ENCODE data around the gene GIGYF1.
"Not testable (repeated sequence)": the region's sequence is repeated elsewhere in the genome, so short reads cannot be mapped to it uniquely, and the experiment has no call there.

Gene GIGYF1

DNA sequence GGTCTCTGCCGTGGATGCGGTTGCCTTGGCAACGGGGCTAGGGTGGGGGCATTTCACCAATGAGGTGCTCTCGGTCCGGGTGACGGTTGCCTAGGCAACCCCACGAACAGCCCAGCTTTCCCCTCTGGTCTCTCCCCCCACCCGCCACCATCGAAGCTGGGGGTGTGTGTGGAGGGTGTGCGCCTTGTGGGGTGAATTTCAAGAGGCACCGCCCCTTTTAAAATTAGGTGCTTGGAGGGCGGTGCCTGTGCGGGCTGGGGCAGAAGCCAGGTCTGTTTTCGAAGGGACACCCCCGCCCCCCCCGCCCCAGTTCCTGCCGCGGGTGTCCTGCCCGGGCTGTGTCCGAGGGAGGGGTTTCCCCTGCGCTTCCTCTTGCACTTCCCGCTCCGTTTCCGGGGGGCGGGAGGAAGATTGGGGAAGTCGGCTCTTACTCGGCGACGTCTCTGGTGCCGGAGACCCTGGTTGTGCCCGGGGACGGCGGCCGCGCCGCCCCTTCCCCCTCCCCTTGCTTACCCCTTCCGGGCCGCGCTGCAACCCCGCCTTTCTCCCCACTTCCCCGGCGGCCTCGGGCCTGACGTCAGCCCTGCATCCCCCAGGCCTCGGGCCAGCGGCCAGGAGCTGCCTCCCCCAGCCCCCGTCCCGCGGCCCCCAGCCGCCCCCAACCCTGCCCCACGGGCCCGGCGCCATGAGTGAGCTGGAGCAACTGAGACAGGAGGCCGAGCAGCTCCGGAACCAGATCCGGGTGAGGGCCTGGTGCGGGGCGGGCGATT lies 18.3 kb downstream of the GIGYF1 start:
- peak overlapping the region; percentile 97 for H3K4me3 ChIP-seq (ENCODE audit: low read depth, low read length)
- DNase-seq (ENCODE audit: low read depth) = peak; percentile 30

DNA sequence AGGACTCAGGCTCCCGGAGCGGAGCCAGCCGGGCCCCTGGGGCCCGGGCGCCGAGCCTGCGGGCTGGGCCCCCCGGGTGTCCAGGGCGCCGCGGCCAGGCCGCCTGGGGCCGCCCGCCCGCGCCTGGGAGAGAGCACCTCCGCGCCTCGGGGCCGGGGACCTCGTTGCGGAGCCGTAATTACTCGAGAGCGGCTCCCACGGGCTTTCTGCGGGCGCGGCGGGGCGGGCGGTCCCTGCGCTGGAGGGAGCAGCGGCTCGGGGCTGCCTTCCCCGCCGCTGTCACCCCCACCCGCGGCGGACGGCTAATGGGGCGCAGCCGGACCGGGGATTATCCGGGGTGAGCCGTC lies 19.0 kb downstream of the GIGYF1 start:
- DNase-seq (ENCODE audit: low read depth) = no peak
- H3K4me3 ChIP-seq (ENCODE audit: low read depth, low read length) = peak overlapping the region; percentile 97

DNA sequence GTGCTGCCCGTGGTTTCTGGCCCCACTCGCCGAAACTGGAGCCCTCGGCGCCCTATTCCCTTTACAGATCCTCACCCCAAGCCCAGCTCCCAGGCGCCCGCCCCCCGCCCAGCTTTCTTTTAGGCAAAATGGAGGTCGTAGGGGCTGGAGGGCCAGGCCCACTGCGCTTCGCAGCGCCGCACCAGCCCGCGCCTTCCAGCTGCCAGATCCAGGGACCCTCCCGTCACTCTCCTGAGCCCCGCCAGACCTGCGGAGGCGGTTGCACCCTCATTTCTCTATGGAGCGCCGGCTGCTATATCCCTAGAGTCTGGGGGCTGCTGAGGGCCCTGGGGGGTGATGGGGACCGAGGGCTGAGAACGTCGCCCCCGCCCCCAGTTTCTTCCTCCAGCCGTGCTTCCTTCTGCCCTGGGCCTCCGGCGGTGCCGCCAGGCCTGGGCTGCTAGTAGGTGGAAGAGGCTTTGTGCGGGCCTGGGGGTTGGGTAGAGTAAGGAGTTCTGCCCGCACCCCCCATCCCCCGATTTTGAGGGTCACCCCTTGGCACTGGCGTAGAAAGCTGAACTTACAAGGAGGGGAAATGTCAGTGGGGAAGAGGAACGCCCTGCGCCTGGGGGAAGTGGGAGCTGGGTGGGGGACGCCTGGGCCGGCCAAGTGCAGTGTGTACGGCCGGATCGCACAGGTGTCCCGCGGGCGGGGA lies 19.5 kb downstream of the GIGYF1 start:
- peak overlapping the region; percentile 97 for H3K4me3 ChIP-seq (ENCODE audit: low read depth, low read length)
- no peak for DNase-seq (ENCODE audit: low read depth)

DNA sequence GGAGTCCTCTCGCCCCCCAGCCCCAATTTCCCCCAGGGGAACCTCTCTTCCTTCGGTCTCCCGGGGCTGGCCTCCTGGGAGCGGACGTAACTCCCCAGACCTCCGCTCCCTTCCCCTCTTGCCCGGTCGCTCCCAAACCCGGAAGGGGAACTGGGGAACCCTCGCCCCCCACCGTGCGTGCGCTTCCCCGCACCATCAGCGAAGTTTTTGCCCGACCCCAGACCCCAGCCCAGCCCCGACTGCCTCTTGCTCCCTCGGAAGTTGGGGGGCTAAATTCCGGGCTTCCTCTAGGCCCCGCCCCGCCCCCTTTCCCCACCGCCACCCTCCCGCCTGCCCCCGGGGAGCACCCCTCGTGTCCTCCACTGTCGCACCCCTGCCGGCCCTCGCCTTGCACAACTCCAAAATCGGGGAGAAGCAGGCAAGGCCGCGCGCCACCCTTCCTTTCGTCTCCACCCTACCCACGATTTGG lies 20.1 kb downstream of the GIGYF1 start:
- peak overlapping the region; percentile 97 for H3K4me3 ChIP-seq (ENCODE audit: low read depth, low read length)
- no peak for DNase-seq (ENCODE audit: low read depth)

DNA sequence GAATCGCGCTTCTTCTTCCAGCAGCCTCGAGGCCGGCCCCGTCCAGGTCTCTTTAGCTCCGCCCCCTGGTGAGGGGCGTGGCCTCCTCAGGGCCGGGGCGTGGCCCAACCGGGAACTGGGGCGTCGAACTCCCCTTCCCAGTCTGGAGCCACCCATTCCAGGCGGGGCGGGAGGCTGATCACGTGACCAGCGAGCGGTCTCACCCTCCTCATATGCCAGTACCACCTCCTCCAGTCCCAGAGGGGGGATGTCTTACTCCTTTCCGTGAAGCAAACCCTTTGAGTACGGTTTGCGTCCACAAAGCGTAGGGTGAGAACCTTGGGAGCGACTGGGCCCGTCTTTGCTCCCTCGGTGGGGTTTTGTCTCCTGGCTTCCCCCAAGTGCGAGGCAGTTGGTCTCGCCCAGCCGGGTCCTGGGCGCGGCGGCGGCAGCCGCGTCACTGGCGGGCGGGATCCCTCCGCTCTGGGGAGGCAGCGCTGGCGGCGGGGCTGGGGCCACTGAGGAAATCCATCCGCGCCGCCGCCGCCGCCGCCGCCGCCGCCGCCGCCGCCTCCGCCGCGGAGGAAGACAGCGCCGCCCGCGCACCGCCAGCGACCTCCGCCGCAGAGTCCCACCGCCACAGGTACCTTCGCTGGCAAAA lies 20.6 kb downstream of the GIGYF1 start, which contains the start of gene GNB2:
TSS of gene GNB2 (plus strand) at position 439 of the 640 bp plus-strand sequence. CDS start 2,526 bp downstream, outside the sequence.
- H3K4me3 ChIP-seq (ENCODE audit: low read depth, low read length) = peak within 1 kb of the TSS; percentile 97
- peak; percentile 98 for DNase-seq (ENCODE audit: low read depth)

DNA sequence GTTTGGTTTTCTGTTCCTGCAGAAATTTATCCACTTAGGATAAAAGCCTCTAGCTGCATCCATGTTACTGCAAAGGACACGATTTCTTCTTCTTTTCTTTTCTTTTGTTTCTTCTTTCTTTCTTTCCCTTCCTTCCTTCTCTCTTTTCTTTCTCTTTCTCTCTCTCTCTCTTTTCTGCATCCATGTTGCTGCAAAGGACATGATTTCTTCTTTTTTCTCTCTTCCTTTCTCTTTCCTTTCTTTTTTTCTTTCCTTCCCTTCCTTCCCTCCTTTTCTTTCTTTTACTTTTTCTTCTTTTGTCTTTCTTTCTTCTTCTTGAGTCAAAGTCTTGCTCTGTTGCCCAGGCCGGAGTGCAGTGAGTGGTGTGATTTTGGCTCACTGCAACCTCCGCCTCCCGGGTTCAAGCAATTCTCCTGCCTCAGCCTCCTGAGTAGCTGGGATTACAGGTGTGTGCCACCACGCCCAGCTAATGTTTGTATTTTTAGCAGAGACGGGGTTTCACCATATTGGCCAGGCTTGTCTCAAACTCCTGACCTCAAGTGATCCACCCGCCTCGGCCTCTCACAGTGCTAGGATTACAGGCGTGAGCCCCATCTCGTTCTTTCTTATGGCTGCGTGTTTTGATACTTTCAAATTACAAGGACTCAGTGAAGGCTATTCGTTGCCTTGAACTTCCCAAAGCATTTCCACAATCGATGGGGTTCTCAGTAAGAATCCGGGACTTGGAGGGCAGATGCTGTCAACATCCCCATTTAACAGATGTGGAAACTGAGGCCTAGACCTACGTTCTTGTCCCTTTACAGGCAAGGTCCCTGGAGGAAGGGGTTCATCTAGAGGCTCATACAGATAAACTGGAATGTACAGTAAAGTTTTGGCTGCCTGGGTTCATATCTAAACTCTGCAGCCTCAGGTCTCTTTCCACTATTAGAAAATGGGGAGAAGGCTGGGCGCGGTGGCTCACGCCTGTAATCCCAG lies 22.4 kb downstream of the GIGYF1 start:
- DNase-seq (ENCODE audit: low read depth) = no peak
- no peak overlapping the region for H3K4me3 ChIP-seq (ENCODE audit: low read depth, low read length)

DNA sequence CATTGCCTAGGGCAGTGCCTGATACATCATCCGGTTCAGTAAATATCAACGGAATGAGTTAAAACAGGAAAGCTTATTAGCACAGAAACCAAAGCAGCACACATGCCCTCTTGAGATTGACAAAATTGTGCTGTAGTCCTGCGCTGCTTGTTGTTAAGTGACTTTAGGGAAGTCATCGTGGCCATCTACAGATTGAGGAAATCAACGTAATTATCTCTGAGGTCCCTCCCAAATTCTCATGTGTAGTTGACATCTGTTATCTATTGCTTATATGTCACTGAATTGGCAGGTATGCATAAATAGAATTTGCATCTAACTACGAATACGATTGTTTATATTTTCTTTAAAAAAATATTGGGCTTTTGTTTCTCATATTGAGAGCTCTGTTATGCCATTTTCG lies 24.0 kb downstream of the GIGYF1 start:
- DNase-seq (ENCODE audit: low read depth) = no peak
- H3K4me3 ChIP-seq (ENCODE audit: low read depth, low read length) = no peak overlapping the region

DNA sequence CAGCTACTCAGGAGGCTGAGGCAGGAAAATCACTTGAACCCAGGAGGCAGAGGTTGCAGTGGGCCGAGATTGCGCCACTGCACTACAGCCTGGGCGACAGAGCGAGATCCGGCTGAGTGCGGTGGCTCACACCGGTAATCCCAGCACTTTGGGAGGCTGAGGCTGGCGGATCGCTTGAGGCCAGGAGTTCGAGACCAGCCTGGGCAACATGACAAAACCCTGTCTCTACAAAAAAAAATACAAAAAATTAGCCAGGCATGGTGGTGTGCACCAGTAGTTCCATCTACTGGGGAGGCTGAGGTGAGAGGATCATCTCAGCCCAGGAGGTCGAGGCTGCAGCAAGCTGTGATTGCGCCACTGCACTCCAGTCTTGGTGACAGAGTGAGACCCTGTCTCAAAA lies 24.9 kb downstream of the GIGYF1 start:
- DNase-seq (ENCODE audit: low read depth); H3K4me3 ChIP-seq (ENCODE audit: low read depth, low read length): not testable (repeated sequence)

DNA sequence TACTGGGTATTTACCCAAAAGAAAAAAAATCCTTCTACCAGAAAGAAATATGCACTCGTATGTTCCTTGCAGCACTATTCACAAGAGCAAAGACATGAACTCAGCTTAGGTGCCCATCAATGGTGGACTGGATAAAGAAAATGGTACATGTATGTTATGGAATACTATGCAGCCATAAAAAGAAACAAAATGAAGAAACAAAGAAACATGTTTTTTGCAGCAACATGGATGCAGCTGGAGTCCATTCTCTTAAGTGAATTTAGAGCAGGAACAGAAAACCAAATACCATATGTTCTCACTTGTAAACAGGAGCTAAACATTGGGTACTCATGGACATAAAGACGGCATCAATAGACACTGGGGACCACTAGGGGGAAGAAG lies 26.0 kb downstream of the GIGYF1 start:
- no peak overlapping the region for H3K4me3 ChIP-seq (ENCODE audit: low read depth, low read length)
- no peak for DNase-seq (ENCODE audit: low read depth)

DNA sequence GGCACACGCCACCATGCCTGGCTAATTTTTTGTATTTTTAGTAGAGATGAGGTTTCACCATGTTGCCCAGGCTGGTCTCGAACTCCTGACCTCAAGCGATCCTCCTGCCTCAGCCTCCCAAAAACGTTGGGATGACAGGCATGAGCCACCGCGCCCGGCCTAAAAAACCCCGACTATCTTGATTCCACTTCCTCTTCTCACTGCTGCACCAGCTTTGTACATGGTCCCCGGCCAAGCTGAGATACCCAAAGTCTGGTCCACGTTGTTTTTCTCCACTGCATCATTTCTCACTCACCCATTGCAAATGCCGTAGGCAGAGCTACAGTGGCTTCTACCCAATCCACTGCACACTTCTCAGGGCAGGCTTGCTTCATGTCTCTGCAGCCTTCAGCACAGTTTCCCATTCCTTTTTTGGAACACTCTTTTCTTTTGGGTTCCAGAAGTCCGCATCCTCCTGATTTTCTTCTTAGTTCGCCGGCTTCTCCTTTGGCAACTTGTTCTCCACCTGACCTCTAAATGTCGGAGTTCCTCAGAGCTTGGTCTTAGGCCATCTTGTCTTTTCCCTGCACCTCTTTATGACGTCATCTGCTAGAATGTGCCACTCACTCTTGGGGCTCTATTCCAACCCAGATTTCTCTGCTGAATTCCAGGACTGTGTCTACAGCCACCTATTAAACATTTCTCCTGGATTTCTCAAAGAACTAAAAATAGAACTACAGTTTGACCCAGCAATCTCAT lies 26.6 kb downstream of the GIGYF1 start:
- DNase-seq (ENCODE audit: low read depth) = no peak
- H3K4me3 ChIP-seq (ENCODE audit: low read depth, low read length) = no peak overlapping the region

DNA sequence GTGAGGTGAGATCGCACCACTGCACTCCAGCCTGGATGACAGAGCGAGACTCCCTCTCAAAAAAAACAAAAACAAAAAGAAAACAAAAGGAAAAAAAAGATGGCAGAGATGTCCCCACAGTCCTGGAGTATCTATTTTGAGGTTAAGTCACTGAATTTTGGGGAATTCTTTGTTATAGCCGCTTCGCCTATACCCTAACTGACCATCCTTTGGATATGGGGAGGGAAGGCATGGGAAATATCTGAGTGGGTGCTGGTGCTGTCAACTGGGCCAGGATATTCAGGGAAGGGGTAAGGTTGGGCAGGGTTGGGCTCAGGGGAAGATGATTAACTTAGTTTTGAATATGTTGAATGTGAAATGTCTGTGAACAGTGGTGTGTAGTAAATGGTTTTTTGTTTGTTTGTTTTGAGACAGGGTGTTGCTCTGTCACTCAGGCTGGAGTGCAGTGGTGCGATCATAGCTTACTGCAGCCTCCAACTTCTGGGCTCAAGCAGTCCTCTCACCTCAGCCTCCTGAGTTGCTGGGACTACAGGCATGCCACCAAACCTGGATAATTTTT lies 28.8 kb downstream of the GIGYF1 start:
- DNase-seq (ENCODE audit: low read depth) = no peak
- no peak overlapping the region for H3K4me3 ChIP-seq (ENCODE audit: low read depth, low read length)

DNA sequence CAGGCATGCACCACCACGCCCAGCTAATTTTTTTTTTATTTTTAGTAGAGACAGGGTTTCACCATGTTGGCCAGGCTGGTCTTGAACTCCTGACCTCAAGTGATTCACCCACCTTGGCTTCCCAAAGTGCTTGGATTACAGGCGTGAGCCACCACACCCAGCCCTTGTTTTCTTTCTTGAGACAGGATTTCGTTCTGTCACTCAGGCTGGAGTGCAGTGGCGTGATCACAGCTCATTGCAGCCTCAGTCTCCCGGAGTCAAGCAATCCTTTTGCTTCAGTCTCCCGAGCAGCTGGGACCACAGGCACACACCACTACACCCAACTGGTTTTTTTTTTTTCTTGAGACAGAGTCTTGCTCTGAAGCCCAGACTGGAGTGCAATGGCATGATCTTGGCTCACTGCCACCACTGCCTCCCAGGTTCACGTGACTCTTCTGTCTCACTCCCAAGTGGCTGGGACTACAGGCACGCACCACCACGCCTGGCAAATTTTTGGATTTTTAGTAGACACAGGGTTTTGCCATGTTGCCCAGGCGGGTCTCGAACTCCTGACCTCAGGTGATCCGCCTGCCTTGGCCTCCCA lies 31.8 kb downstream of the GIGYF1 start:
- DNase-seq (ENCODE audit: low read depth); H3K4me3 ChIP-seq (ENCODE audit: low read depth, low read length): not testable (repeated sequence)

DNA sequence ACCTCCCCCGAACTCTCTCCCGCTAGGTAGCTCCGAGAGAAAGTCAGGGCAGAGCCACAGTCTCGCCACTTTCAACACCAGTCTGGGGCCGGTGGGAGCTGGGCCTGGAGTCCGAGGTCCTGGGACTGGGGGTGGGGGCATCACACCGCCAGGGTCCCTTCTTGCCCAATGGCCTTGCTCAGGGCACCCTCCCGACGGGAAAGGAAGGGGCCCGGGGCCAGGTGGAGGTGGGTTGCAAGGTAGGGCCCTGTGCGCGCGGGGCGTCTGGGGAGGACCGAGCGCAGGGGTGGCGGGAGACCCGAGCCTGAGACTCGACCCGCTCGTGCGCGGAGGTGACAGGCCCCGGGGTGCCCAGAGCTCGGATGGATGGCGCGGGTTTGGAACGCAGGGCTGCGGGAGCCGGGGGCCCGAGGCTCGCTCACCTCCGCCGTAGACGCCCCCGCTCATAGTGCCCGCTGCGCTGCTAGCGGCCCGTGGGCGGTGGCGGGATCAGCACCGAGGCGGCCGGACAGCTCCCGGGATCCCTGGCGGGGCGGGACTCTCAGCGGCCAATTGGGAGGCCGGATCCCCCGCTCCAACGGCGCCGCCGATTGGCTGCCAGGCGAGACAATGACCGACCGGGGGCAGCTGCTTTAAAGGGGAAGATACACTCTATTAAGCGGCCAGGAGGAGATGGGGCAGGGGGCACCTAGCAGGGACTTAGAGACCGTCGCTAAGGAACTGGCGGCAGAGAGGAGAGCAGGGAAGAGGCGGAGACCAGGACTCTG lies 38.0 kb downstream of the GIGYF1 start, which contains the start of gene ACTL6B:
TSS of gene ACTL6B (minus strand) at position 541 of the 767 bp plus-strand sequence. CDS start at position 447, 94 bp downstream.
- DNase-seq (ENCODE audit: low read depth) = no peak
- no peak within 1 kb of the TSS for H3K4me3 ChIP-seq (ENCODE audit: low read depth, low read length)

DNA sequence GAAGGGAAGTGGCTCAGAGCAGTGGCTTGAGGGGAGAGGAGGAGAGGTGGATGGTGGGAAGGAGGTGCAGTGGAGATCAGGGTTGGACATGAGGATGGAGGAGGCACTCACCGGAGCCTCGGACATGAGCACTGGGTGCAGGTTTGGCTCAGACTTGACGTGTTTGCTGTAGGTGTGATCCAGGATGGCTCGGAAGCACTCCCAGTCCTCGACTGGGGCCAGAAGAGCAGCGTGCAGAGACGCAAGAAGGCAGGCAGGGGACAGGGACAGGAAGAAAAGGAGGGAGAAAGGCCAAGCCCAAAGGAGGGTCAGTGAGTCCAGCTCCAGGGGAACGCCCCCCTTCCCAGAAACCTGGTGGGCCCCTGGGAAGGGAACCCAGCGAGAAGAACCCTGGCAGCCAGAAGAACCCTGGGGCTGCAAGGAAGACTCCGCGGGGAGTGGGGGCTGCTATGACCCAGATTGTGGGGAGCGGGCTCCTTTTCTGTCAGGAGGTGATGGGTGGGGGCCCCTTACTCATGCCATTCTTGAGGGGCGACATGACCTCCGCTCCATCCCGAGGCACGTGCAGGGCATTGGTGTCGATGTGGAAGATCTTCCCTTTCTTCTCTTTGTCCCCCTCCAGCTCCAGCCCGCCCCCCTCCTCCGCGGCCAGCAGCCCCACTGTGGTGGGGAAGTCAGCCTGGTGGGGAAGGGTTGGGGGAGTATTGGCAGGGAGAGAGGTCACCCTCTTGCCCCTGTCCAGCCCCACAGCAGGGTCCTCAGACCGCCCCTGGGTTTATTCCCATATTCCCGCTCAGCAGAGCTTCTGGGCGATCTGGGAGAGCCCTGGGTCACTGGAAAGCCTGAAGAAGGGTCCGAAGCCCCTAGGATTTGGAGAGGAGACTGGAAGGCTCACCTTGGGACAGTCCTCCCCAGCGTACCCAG lies 38.9 kb downstream of the GIGYF1 start:
- no peak for DNase-seq (ENCODE audit: low read depth)
- no peak overlapping the region for H3K4me3 ChIP-seq (ENCODE audit: low read depth, low read length)

DNA sequence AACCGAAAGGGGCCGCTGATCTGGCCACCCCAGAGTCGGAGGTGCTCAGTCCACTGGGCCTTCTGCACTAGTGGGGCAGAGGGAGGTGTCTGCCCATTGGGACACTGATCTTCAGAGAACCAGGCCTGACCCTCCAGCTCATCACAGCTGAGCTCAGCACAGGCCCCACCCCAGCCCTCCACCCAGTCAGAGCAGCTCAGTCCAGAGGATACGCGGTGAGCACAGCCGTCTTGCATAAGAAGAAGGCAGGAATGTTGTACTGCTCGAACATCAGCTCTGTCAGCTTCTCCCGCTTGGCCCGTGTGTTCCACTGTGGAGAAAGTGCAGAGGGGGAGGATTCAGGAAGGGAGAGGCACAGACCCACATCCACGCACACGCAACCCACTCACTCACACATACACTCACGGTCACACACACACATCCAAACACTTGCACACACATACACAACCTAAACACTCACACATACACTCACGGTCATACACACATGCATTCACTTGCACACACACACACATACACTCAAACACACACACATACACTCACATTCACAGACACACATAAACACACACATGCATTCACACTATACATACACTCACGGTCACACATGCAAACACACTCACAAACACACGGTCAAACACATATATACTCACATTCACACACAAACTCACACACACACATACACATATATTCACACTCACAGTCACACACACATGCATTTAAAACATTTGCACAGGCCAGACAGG lies 44.1 kb downstream of the GIGYF1 start:
- no peak for DNase-seq (ENCODE audit: low read depth)
- H3K4me3 ChIP-seq (ENCODE audit: low read depth, low read length) = no peak overlapping the region

DNA sequence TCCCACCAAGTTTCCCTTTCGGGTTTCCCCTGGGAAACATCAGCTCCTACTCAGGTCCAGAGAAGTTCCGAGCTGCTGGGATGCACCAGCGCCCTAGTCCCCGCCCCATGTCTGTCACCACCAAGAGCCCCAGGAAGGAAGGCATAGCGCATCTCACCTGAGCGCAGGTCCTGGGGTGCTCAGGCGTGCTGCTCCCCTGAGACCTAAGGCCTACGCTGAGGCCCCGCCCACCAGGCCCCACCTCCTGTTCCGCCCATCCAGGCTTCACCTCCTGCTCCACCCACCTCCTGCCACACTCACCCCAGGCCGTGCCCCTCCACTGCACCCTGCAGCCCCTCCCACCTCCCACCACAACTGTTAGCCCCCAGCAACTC lies 51.5 kb downstream of the GIGYF1 start:
- no peak overlapping the region for H3K4me3 ChIP-seq (ENCODE audit: low read depth, low read length)
- DNase-seq (ENCODE audit: low read depth) = no peak

All from skeletal muscle cell (primary cell).